ENCODE measurements around the gene ARHGEF28. TPM values are rescaled to one million over a fixed set of nuclear protein-coding genes. Genes with fewer than 3 reads are reported as not detected.

Gene ARHGEF28
- total and polyA plus RNA-seq, 2 of the 4 experiments (the other 2 are of a cell fraction), result 3.6 to 16.0 TPM

- Histone ChIP-seq H4K5ac (ENCODE audit: low read depth, low read length) (peak overlapping the region; percentile 83; the same call in 1 of the 2 replicates), H2AK5ac (ENCODE audit: low read depth, low read length) (no peak overlapping the region; the same call in 1 of the 2 replicates), H2AK9ac (replicated peaks; ENCODE audit: low read depth, low read length, poor library complexity) (no peak overlapping the region), H3K27ac (ENCODE audit: insufficient read depth, low read length) (no peak overlapping the region), H3K4me2 (ENCODE audit: low read depth, low read length) (peak overlapping the region; percentile 20; the same call in 1 of the 2 replicates), H3K14ac (replicated peaks; ENCODE audit: low read depth, low read length) (no peak overlapping the region; the same call in 1 of the 2 replicates), H2AFZ (replicated peaks; ENCODE audit: low read length, poor library complexity) (no peak overlapping the region), H3K79me1 (ENCODE audit: low read depth in 1 of 2, low read length in 2 of 2) (peaks cover 24 to 60% of the 10 kb centered on the region in 2 experiments; a peak in 3 of 4 replicates), H3K4me3 (ENCODE audit: insufficient read depth, low read depth, low read length) (no peak overlapping the region), H3K9ac (ENCODE audit: low read depth, low read length) (no peak overlapping the region), H3K9me1 (ENCODE audit: insufficient read depth, low read length) (peaks cover 6% of the 10 kb centered on the region), H2BK15ac (ENCODE audit: low read depth, low read length) (no peak overlapping the region), H3K36me3 (ENCODE audit: control insufficient read depth, insufficient read depth, low read length) (no peaks in the 10 kb centered on the region), H3K4me1 (ENCODE audit: control insufficient read depth, insufficient read depth, low read length) (peaks cover 6% of the 10 kb centered on the region), H4K8ac (ENCODE audit: low read depth in 2 of 2, low read length in 2 of 2) (no peak overlapping the region; a peak in 1 of 4 replicates), H3K9me3 (ENCODE audit: control insufficient read depth, insufficient read depth, low read length) (no peaks in the 10 kb centered on the region), H4K20me1 (ENCODE audit: insufficient read depth, low read length) (no peaks in the 10 kb centered on the region), H3K4ac (ENCODE audit: low read depth, low read length) (no peak overlapping the region; the same call in 1 of the 2 replicates), H2BK5ac (ENCODE audit: low read depth, low read length, poor library complexity, severe bottlenecking) (peak overlapping the region; percentile 65), H2BK120ac (ENCODE audit: low read depth, low read length) (peak overlapping the region; percentile 24; the same call in 1 of the 2 replicates), H3K18ac (ENCODE audit: low read depth, low read length) (peak overlapping the region; percentile 71), H3K56ac (ENCODE audit: extremely low read depth, insufficient read depth, low read length) (no peak overlapping the region), H2BK20ac (ENCODE audit: low read depth, low read length) (no peak overlapping the region), H3K27me3 (ENCODE audit: control insufficient read depth, insufficient read depth, low read length) (no peaks in the 10 kb centered on the region), H4K91ac (ENCODE audit: insufficient read depth, low read depth, low read length) (peak overlapping the region; percentile 64; the same call in 1 of the 2 replicates), H3K23ac (ENCODE audit: low read depth, low read length) (no peak overlapping the region)
- no CpG with 5 or more reads among the region's 3 CpGs for WGBS, 2 experiments (ENCODE audit: extremely low coverage in 2 of 2, insufficient read length in 1 of 2)
- DNase-seq (peak; percentile 41), ATAC-seq (ENCODE audit: low read depth) (peak; percentile 81)
- intact Hi-C loops (cut with micrococcal nuclease), result no loop called here
- ChIA-PET POLR2A (ENCODE audit: unreplicated experiment) (no interaction called here), CTCF (interaction anchor here (0.8 to 1.1 kb wide), 2 partner anchors 35 to 137 kb away, joined by 3 read pairs; no protein-coding TSS in a partner anchor)
- TF ChIP-seq ELK1 (IDR thresholded peaks at IDR 0.05; ENCODE audit: borderline replicate concordance, low read depth, low read length), result no peak
- TF ChIP-seq RCOR1 (IDR thresholded peaks at IDR 0.05; ENCODE audit: insufficient replicate concordance, low read length), result no peak
- TF ChIP-seq CHD1 (IDR thresholded peaks at IDR 0.05; ENCODE audit: low read depth, low read length), result no peak
- TF ChIP-seq FOS (IDR thresholded peaks at IDR 0.05; ENCODE audit: low read depth, low read length), result no peak
- TF ChIP-seq CTCF (conservative IDR thresholded peaks at IDR 0.05; ENCODE audit: low read depth, low read length), result no peak
- TF ChIP-seq MAFK (IDR thresholded peaks at IDR 0.05; ENCODE audit: low read depth, low read length), result no peak
- TF ChIP-seq CEBPB (IDR thresholded peaks at IDR 0.05; ENCODE audit: low read depth, low read length), result no peak
- no peak for TF ChIP-seq POLR2A (IDR thresholded peaks at IDR 0.05; ENCODE audit: low read depth, low read length)
- no peak for TF ChIP-seq SMC3 (IDR thresholded peaks at IDR 0.05; ENCODE audit: low read depth, low read length)
- TF ChIP-seq RAD21 (IDR thresholded peaks at IDR 0.05; ENCODE audit: low read length), result no peak
- TF ChIP-seq MXI1 (IDR thresholded peaks at IDR 0.05; ENCODE audit: borderline replicate concordance, low read depth, low read length), result no peak
- TF ChIP-seq NFE2L2 (IDR thresholded peaks at IDR 0.05; ENCODE audit: low read depth, low read length), result no peak
- TF ChIP-seq RFX5 (IDR thresholded peaks at IDR 0.05; ENCODE audit: low read depth, low read length), result no peak
- no peak for TF ChIP-seq USF2 (IDR thresholded peaks at IDR 0.05; ENCODE audit: low read depth, low read length)
- TF ChIP-seq MAZ (IDR thresholded peaks at IDR 0.05; ENCODE audit: borderline replicate concordance, low read depth, low read length), result no peak
- TF ChIP-seq BHLHE40 (IDR thresholded peaks at IDR 0.05; ENCODE audit: low read depth, low read length), result no peak
- no TSS peak for BruUV-seq (replicated peaks)
- in situ Hi-C loops (cut with MboI; ENCODE audit: low sequenced_read_pairs), result no loop called here
- dilution Hi-C loops (cut with HindIII; ENCODE audit: low sequenced_read_pairs, unreplicated experiment), result no loop called here
Measured at GRCh38 chr5:73729329-73729728, 103.3 kb downstream of the ARHGEF28 start.
